Liver (tissue), 2 donors: ENCODE data around the gene CLUH.
"Not testable (repeated sequence)": the region's sequence is repeated elsewhere in the genome, so short reads cannot be mapped to it uniquely, and the experiment has no call there.

Experiments
- YY1 ChIP-seq: IDR thresholded peaks from 2 replicates; pipeline ENCODE4 v1.6.1; 2016; ENCODE audit warnings: antibody characterized with exemption, mild to moderate bottlenecking
- TF ChIP-seq, protein P1 (sequence below): fragments of 150-350 bp; IDR thresholded peaks from 2 replicates; pipeline ENCODE4 v1.5.1; 2017; ENCODE audit warnings: improper control_type of control experiment, low read depth, low read length; ENCODE audit not compliant: missing input control
- donor health status: healthy.

- TF ChIP-seq, protein P1, sequence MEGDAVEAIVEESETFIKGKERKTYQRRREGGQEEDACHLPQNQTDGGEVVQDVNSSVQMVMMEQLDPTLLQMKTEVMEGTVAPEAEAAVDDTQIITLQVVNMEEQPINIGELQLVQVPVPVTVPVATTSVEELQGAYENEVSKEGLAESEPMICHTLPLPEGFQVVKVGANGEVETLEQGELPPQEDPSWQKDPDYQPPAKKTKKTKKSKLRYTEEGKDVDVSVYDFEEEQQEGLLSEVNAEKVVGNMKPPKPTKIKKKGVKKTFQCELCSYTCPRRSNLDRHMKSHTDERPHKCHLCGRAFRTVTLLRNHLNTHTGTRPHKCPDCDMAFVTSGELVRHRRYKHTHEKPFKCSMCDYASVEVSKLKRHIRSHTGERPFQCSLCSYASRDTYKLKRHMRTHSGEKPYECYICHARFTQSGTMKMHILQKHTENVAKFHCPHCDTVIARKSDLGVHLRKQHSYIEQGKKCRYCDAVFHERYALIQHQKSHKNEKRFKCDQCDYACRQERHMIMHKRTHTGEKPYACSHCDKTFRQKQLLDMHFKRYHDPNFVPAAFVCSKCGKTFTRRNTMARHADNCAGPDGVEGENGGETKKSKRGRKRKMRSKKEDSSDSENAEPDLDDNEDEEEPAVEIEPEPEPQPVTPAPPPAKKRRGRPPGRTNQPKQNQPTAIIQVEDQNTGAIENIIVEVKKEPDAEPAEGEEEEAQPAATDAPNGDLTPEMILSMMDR: not testable (repeated sequence)
- not testable (repeated sequence) for TF ChIP-seq YY1
Observed at GRCh38 chr17:2679247-2679646, 32.3 kb downstream of the CLUH start.
